GM12892 (cell line): ENCODE measurements around the gene TMEM121.

Experiments
- DNase-seq: peaks from one replicate; pipeline ENCODE4 v3.0.0; 2011; ENCODE audit not compliant: insufficient read length
- FAIRE-seq: peaks from 2 replicates; lab custom pipeline; 2011; peaks lifted over from hg19 to GRCh38; lab: Jason Lieb, UNC
- POLR2A ChIP-seq: IDR thresholded peaks from 2 replicates; pipeline ENCODE4 v1.6.1; 2011; ENCODE audit warnings: low read depth, low read length, control low read depth
- POLR2AphosphoS5 ChIP-seq: IDR thresholded peaks from 2 replicates; pipeline ENCODE4 v1.6.1; 2011; ENCODE audit warnings: low read depth, low read length, control low read depth
- TAF1 ChIP-seq: IDR thresholded peaks from 2 replicates; pipeline ENCODE4 v1.6.1; 2011; ENCODE audit warnings: low read depth, mild to moderate bottlenecking, control low read depth, low read length, borderline replicate concordance

Gene TMEM121

DNA sequence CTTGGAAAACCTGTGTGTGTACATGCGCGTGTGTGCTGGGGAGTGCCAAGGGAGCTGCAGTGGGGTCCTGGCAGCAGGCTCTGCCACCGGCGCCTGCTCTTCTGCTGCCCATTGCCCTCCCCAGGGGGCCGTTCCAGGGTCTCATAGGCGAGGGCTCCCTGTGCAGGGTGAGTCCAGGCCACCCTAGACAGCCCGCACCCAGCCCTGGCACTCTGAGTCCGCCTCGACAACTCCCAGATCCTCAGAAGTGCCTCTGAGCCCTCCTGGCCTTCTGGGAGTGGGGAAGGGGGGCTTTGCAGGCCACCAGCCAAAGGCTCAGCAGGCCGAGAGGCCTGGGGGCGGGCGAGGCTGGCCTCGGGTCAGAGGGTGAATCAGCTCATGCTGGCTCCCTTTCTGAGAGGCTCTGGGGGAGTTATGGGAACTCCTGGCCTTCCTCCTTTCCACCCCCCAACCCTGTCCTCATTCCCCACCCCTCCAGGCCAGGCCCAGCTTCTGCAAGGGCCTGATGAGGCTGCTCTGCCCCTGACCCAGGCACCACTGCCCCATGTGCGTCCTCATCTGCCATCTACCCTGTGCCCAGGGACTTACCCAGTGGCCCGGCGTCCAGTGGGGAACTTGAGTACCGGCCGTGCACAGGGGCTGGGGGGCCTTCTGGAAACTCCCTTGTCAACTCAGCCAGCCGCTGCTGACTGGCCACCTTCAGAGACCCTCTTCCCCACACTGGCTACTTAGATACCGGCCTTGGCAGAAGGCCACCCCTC is 37.4 kb upstream of the TMEM121 start:
- TF ChIP-seq POLR2A (no peak), POLR2AphosphoS5 (no peak), TAF1 (no peak)
- DNase-seq (no peak), FAIRE-seq (no peak)

DNA sequence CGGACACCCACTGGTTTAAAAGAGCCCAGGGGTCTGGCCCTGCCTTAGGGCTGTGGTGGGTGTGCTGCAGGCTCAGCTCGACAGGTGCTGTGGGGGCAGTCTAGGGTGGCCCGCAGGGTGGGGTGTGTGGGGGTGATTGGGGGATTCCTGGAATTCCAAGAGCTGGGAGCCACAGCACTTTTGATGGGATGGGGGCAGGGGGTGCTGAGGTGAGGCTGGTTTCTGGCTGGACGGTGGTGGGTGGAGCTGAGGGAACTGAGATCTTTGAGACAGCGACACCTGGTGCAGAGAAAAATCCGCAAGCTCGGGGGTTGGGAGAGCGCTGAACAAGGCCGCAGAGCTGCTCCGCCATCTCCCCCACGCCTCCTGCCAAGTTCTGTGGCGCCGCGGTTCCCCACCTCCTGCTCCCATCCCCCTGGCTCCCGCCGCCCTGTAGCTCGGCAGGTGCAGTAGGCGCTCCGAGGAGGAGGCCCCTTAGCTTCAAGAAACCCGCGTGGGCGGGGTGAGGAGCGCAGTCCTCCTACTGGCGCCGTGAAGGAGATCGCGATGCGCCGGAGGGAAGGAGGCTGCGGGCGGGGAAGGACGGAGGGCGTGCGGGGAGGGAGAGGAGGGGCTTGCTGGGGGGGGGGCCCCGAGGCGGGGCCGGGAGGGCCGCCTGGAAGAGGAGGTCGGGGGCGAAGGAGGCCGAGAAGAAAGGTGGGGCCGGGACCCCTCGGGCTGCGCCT is 36.7 kb upstream of the TMEM121 start:
- TF ChIP-seq TAF1 (no peak), POLR2AphosphoS5 (no peak), POLR2A (no peak; the same call in 1 of the 2 replicates)
- peak; percentile 91 for FAIRE-seq
- DNase-seq, result peak; percentile 80

DNA sequence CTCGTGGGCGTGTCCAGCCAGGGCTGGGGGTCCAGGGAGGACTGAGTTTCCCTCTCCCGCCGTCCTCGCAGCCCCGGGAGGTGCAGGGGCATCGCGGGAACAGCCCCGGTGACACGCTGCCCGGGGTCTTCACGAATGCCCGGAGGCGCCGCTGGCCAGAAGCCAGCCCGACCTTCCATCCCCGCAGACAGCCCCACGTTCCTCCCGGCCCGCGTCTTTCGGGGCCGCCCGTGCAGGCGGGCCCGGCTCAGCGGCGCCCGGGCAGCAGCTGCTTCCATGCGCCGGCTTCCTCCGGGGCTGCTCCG is 36.2 kb upstream of the TMEM121 start:
- TF ChIP-seq TAF1 (no peak), POLR2AphosphoS5 (no peak), POLR2A (no peak)
- no peak for DNase-seq
- FAIRE-seq, result no peak

DNA sequence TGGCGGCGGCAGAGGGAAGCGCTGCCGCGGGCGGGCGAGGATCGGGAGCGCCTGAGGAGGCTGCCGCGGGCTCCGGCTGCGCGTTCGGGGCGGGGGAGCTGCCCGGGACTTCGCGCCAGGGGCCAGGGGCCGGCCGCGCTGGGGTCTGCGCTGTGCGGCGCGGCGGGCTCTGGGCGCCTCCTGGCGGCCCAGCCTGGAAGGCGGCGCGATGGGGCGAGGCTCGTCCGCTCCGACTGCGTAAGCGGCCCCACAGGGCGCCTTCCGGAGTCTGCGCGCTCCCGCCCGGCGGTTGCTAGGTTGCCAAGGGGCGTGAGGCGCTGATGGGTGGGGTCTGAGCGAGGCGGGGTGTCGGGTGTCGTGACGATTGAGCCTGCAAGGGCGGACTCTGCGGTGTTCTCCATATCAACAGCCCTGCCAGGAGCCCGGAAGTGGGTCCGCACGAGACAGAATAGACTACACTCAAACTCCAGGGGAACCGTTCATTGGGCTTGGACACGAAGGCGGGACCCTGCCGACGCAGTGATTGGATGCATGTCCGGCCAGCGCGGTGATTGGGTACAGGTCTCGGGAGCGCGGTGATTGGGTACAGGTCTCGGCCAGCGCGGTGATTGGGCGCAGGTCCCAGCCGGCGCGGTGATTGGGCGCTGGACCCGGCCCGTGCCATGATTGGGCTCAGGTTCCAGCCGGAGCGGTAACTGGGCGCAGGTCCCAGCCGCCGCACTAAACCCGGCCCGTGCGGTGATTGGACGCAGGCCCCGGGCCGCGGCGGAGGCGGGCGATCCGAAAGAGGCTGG is 35.6 kb upstream of the TMEM121 start, which contains the start of gene TEDC1:
TEDC1 (plus strand) TSS at position 675 of the 794 bp plus-strand sequence. CDS start 130 bp downstream, outside the sequence.
- FAIRE-seq, result peak; percentile 100
- TF ChIP-seq TAF1, result peak; percentile 76; the same call in 1 of the 2 replicates
- TF ChIP-seq POLR2AphosphoS5, result no peak; the same call in 1 of the 2 replicates
- peak; percentile 76 for TF ChIP-seq POLR2A
- DNase-seq, result peak; percentile 98

DNA sequence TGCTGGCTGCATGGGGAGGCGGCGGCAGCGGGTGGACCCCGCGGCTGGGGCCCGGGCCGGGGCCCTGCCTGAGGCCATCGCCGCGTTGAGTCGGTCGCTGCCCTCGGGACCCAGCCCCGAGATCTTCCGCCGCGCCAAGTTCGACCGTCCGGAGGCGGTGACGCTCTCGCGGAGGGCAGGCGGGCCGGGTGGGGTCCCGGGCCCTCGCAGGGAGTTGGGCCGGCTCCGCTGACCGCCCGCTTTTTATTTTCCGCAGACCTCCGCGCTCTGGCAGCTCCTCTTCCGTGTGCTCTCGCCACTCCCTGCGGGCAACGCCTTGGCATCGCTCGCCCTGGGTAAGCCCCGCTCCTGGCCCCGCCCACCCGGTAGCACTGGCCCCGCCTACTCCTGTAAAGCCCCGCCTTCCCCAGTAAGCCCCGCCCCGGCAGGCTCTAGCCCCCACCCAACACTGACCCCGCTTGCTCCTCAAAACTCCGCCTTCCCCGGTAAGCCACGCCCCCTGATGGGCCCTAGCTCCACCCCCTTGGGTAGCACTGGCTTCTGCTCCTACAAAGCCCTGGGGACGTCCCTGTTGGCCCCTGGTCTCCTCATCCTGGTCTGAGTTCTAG is 34.9 kb upstream of the TMEM121 start:
- TF ChIP-seq POLR2A (no peak; the same call in 1 of the 2 replicates), TAF1 (no peak), POLR2AphosphoS5 (0 out of 2 replicates have a peak, but pooled peaks have one; percentile 37)
- peak; percentile 91 for FAIRE-seq
- DNase-seq, result peak; percentile 88

DNA sequence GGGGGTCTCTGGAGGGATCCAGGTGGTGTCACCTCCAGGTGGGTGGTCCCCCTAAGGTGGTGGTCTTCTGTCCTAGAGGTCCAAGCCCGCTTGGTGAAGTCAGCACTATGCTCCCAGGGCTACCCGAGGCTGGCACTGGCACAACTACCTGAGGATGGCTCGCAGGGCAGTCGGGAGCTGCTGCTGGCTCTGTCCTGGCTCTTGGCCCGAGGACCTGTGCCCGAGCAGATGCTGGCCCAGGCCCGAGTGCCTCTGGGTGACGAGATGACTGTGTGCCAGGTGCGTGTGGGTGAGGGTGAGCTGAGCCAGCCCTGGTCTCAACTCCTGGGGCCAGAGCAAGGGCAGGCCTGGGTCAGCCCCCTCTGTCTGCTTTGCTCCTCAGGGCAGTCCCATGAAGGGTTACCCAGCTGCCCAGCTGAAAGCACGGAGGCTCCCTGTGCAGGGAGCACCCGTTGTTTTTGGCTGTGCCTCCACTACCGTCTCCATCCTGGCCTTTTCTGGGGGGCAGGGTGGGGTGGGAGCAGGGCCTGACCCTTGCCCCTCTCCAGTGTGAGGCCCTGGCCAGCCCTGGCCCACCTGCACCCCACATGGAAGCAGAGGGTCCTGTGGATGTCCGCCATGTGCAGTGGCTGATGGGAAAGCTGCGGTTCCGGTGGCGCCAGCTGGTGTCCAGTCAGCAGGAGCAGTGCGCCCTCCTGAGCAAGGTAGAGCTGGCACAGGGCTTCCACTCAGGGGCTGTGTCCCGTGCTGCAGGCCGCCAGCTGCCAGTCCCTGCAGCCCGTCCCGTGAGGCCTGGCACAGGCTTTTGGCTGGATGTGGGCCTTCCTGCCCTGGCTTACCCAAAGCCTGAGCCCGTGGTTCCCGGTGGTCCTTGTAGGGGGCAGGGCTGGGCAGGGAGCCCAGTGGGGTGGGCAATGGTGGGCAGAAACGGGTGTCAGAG is 34.1 kb upstream of the TMEM121 start:
- TF ChIP-seq POLR2AphosphoS5, result no peak
- no peak for TF ChIP-seq POLR2A
- no peak for TF ChIP-seq TAF1
- FAIRE-seq (no peak), DNase-seq (no peak)

DNA sequence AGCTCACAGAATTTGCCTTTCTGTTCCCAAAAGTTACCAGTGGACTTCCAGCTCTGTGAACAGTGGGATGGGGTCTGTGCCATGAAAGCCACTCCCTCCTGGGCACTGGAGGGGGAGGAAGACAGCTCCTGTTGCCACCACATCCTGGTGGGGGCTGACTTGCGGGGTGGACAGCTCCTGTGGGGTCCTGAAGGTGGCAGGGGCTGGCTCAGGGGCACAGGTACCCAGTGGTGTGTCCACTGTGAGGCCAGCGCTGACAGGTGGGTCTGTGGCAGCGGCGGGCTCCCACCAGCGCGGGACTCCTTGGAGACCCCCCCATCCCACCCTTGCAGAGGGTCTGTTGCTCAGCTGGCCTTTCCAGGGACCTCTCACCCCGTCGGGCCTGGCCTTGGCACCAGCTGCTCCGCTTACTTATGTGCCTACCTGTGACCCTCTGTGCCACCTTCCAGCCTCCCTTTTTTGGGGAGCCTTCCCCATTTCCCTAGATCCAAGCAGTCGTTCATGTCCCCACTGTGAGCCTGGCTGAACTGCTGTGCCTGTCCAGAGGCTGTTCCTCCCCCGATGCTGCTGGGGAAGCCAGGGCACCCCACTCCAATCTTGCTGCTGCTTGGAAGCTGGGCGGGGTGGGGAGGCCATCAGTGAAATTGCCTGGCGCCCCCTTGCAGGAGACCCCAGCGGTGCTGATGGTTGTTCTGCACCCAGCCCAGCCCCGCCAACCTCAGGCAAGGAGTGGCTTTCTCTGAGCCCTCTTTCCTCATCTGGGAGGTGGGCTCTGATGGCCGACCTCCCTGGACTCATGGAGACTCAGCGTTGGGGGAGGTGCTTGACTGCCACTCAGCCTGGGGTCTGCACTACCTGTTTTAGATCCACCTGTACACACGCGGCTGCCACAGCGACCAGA is 33.2 kb upstream of the TMEM121 start:
- TF ChIP-seq POLR2AphosphoS5, result no peak
- TF ChIP-seq TAF1, result no peak
- no peak for TF ChIP-seq POLR2A
- no peak for FAIRE-seq

DNA sequence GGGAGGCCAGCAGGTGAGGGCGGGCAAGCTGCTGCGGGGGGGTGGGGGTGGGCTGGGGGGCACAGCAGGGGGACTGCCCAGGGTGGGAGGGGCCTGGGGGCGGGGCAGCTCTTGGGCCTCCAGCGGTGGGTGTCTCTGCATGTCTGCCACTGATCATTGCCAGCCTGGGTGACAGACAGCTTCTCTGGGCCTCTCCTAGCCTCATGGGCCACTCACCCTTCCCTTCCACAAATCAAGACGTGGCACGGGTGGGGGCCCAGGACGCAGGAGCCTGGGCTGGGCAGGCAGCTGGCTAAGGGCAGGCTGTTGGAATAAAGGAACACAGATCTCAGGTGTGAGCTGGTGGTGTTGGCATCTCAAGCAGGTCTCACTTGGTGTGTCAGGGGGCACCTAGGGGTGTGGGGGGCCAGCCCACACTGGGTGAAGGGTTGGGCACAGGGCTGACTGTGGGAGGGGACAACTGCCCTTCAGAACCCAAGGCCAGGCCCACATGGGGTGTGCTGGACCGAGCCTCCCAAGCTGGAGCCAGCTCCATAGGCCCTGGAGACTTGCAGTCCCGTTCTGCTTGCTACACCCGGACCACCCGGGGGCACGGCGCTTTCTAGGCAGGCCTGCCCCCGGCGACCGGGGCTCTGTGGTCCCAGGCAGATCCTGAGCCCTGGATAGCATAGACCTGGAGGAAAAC is 32.3 kb upstream of the TMEM121 start:
- TF ChIP-seq TAF1 (no peak), POLR2A (no peak), POLR2AphosphoS5 (no peak)
- FAIRE-seq (no peak), DNase-seq (no peak)

More for the DNA sequence above, 33.2 kb upstream of the TMEM121 start:
- DNase-seq, result no peak

DNA sequence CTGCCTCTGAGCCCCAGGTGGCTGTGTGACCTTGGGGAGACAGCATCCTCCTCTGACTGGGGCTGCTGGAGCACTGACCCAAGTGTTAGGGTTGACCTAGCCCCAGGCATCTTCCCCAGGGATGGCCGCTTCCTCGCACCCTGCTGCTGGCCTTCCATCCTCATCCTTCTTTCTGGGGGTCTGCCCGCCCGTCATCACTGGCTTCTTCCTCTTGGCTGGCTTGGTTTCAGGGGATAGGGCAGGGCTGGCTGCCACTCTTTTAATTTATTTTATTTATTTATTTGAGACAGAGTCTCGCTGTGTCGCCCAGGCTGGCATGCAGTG is 31.8 kb upstream of the TMEM121 start:
- DNase-seq, result no peak
- TF ChIP-seq TAF1 (no peak), POLR2A (no peak), POLR2AphosphoS5 (no peak)
- no peak for FAIRE-seq
